CD4-positive, alpha-beta T cell (primary cell): ENCODE data around the gene SPATS2L. TPM values are rescaled to one million over a fixed set of nuclear protein-coding genes. Genes with fewer than 3 reads are reported as not detected.

ENCODE experiments used
- ATAC-seq: fragments of 200-7000 bp; cut with Tn5 transposase; one replicate; pipeline ENCODE4 v1.10.0; 2022; ENCODE audit warnings: mild to moderate bottlenecking; ENCODE audit not compliant: poor library complexity
- CTCF ChIA-PET: fragments of 350-600 bp; sonication (Branson Sonifier 250); formaldehyde crosslinking; loops from one replicate; lab custom pipeline; 2021; ENCODE audit warnings: antibody characterized with exemption, inconsistent platforms; lab: Charles Lee
- POLR2A ChIA-PET: fragments of 350-600 bp; sonication (Branson Sonifier 250); formaldehyde crosslinking; loops from one replicate; lab custom pipeline; 2021; ENCODE audit warnings: antibody characterized with exemption, inconsistent platforms; lab: Charles Lee
- DNase-seq, 14 experiments: peaks; one replicate each; pipeline ENCODE4 v3.0.0-alpha.2; 2013 to 2020; ENCODE audit warnings: mixed read lengths in 2 of 14
- H3K27ac ChIP-seq, 2 donors: one replicate each; pipeline versions ENCODE4 v1.5.1 to v1.7.0; 2013; ENCODE audit warnings: low read length in 2 of 2, low read depth in 1 of 2, mild to moderate bottlenecking in 1 of 2
- H3K27me3 ChIP-seq, 2 experiments: 1 replicate in 1 of 2; 2 replicates in 1 of 2; pipeline versions ENCODE4 v1.6.1 to v1.7.0; 2013; ENCODE audit warnings: low read length in 2 of 2, control low read depth in 1 of 2, mild to moderate bottlenecking in 1 of 2, moderate library complexity in 1 of 2; ENCODE audit not compliant: insufficient read depth in 2 of 2, control insufficient read depth in 1 of 2
- H3K36me3 ChIP-seq: one replicate; pipeline ENCODE4 v1.6.1; 2013; ENCODE audit warnings: low read length, control low read depth; ENCODE audit not compliant: insufficient read depth
- H3K4me1 ChIP-seq: one replicate; pipeline ENCODE4 v1.6.1; 2013; ENCODE audit warnings: low read length, control low read depth; ENCODE audit not compliant: insufficient read depth
- H3K4me3 ChIP-seq: one replicate; pipeline ENCODE4 v1.5.1; 2013; ENCODE audit warnings: mild to moderate bottlenecking, low read length, moderate library complexity
- H3K9me3 ChIP-seq, 2 experiments: 1 replicate in 1 of 2; 2 replicates in 1 of 2; pipeline versions ENCODE4 v1.6.1 to v1.7.0; 2013; ENCODE audit warnings: low read length in 2 of 2, mild to moderate bottlenecking in 2 of 2, control low read depth in 1 of 2, moderate library complexity in 1 of 2; ENCODE audit not compliant: control insufficient read depth in 1 of 2, insufficient read depth in 1 of 2
- H3K27ac Mint-ChIP-seq: one replicate; pipeline ENCODE4 v1.8.0; 2020; ENCODE audit warnings: mixed read lengths
- H3K27me3 Mint-ChIP-seq: one replicate; pipeline ENCODE4 v1.8.0; 2021; ENCODE audit warnings: mixed read lengths
- H3K36me3 Mint-ChIP-seq: one replicate; pipeline ENCODE4 v1.8.0; 2021; ENCODE audit warnings: low read depth, mixed read lengths
- H3K4me1 Mint-ChIP-seq: one replicate; pipeline ENCODE4 v1.8.0; 2021; ENCODE audit warnings: low read depth, mixed read lengths
- H3K4me3 Mint-ChIP-seq: one replicate; pipeline ENCODE4 v1.8.0; 2020; ENCODE audit warnings: mild to moderate bottlenecking, mixed read lengths
- H3K9me3 Mint-ChIP-seq: one replicate; pipeline ENCODE4 v1.8.0; 2020; ENCODE audit warnings: mixed read lengths
- intact Hi-C, 2 experiments: fragments of 100-400 bp; cut with DNase I in 1 of 2; cut with micrococcal nuclease in 1 of 2; formaldehyde crosslinking; loops; one replicate each; pipeline versions ENCODE4 v1.15.1 to v1.9.0; 2023 to 2025; cut with DNase I, micrococcal nuclease
- total RNA-seq, 174 experiments: library from RNA in 2 of 174; stranded (reverse) in 2 of 174; gene quantifications; one replicate each; pipeline ENCODE4 v1.2.3 and lab custom pipeline; 2021 to 2026
- TF ChIP-seq, protein P1 (sequence below): fragments of 200-600 bp; IDR thresholded peaks from one replicate; pipeline ENCODE4 v1.8.0; 2022; ENCODE audit warnings: antibody characterized with exemption, mild to moderate bottlenecking

The SPATS2L gene
- total RNA-seq, 2 experiments from 2014 or later, result 4.0 to 4.4 TPM

DNA sequence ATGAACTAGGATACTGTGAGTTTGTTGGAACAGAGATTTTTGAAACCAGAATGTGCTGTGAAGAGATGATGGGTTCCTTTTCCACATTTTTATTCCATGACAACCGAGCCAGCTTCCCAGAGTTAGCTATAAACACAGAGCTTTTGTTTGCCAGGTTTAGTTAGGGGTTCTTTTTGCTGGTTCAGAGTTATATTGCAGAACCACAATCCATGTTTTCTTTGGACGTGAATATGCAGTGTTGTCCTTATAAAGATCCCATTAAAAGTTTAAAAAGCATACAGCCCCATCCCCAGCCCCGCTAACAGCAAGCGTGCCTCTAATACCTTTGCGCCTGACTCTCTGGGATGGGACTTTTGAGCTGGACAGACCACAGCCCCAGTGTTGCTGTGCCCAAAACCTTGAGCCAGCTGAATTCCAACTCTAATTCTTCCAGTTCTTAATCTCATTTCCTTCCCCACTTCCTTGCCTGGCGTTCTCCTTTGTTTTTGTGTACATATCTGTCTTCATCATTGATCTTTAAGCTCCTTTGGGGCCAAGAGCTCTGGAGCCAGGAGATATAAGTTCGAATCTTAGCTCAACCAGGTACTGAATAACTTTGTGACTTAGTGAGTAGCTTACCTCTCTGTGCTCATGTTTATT, 72.3 kb downstream of the SPATS2L start:
- no peaks in the 10 kb centered on the region for H3K27me3 Mint-ChIP-seq
- no peak for ATAC-seq
- Histone ChIP-seq H3K4me3 (no peak overlapping the region), H3K4me1 (peaks cover 35% of the 10 kb centered on the region), H3K9me3 (no peaks in the 10 kb centered on the region), H3K36me3 (no peaks in the 10 kb centered on the region), H3K27ac (no peak overlapping the region), H3K27me3 (no peaks in the 10 kb centered on the region)
- H3K36me3 Mint-ChIP-seq, result no peaks in the 10 kb centered on the region
- no peaks in the 10 kb centered on the region for H3K9me3 Mint-ChIP-seq
- no peak for DNase-seq
- ChIA-PET POLR2A (no interaction called here), CTCF (no interaction called here)
- intact Hi-C loops, result loop anchor here (10.0 kb wide), 3 partner anchors 86 to 426 kb away; no protein-coding TSS in a partner anchor
- H3K4me1 Mint-ChIP-seq, result peaks cover 78% of the 10 kb centered on the region
- H3K27ac Mint-ChIP-seq, result no peak overlapping the region
- H3K4me3 Mint-ChIP-seq, result no peak overlapping the region
- TF ChIP-seq, protein P1, sequence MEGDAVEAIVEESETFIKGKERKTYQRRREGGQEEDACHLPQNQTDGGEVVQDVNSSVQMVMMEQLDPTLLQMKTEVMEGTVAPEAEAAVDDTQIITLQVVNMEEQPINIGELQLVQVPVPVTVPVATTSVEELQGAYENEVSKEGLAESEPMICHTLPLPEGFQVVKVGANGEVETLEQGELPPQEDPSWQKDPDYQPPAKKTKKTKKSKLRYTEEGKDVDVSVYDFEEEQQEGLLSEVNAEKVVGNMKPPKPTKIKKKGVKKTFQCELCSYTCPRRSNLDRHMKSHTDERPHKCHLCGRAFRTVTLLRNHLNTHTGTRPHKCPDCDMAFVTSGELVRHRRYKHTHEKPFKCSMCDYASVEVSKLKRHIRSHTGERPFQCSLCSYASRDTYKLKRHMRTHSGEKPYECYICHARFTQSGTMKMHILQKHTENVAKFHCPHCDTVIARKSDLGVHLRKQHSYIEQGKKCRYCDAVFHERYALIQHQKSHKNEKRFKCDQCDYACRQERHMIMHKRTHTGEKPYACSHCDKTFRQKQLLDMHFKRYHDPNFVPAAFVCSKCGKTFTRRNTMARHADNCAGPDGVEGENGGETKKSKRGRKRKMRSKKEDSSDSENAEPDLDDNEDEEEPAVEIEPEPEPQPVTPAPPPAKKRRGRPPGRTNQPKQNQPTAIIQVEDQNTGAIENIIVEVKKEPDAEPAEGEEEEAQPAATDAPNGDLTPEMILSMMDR, result no peak

DNA sequence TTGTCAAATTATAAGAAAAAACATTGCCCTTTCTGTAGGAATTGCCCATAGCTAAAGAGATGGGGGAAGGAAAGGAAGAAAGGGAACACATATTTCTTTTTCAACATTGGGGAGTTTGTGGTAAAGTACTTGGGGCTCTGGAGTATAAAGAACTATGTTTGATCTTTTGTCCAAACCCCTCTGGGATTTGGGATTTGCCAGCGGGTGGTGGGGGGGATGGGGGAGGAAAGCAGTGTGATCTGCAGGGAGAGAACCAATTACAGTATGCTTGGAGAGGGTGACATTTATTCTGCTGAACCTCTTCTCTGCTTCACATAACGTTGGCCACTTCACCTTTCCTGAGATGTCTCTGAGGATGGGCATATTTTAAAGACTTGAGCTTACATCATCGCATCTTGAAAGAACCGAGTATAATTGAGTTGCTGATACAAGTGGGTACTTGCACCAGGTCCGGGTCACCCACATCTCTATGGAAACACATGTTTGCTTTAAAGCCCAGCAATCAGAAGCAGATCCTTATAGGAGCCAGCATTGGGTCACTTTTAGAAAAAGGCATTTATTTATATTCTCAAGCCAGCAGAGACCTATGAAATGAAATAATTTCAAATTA, 73.1 kb downstream of the SPATS2L start:
- no peak overlapping the region for H3K4me3 Mint-ChIP-seq

GRCh38 chr2:200380091-200380561, 73.6 kb downstream of the SPATS2L start:
- Mint-ChIP-seq H3K36me3 (no peaks in the 10 kb centered on the region), H3K4me3 (no peak overlapping the region), H3K4me1 (peaks cover 67% of the 10 kb centered on the region), H3K27ac (peak overlapping the region; percentile 46), H3K9me3 (no peaks in the 10 kb centered on the region), H3K27me3 (no peaks in the 10 kb centered on the region)
- ChIA-PET CTCF (no interaction called here), POLR2A (interaction anchor here (0.8 to 1.1 kb wide), 2 partner anchors 87 to 88 kb away, joined by 3 read pairs; no protein-coding TSS in a partner anchor)
- Histone ChIP-seq H3K4me3 (no peak overlapping the region), H3K36me3 (no peaks in the 10 kb centered on the region), H3K4me1 (peaks cover 27% of the 10 kb centered on the region), H3K27me3 (no peaks in the 10 kb centered on the region), H3K9me3 (no peaks in the 10 kb centered on the region), H3K27ac (no peak overlapping the region)
- intact Hi-C loops, result no loop called here
- ATAC-seq, result peak; percentile 27
- DNase-seq, result peak in 1 of 14 experiments; percentile 25
- TF ChIP-seq, protein P1, result no peak

More for the DNA sequence above, 73.1 kb downstream of the SPATS2L start:
- no peak overlapping the region for H3K27ac ChIP-seq
- Mint-ChIP-seq H3K4me1 (peaks cover 72% of the 10 kb centered on the region), H3K9me3 (no peaks in the 10 kb centered on the region), H3K27ac (peak overlapping the region; percentile 46), H3K36me3 (no peaks in the 10 kb centered on the region), H3K27me3 (no peaks in the 10 kb centered on the region)
- ChIA-PET CTCF (no interaction called here), POLR2A (interaction anchor here (0.8 to 1.1 kb wide), 2 partner anchors 87 to 88 kb away, joined by 3 read pairs; no protein-coding TSS in a partner anchor)
- no peak overlapping the region for H3K4me3 ChIP-seq
- TF ChIP-seq, protein P1, result no peak
- H3K9me3 ChIP-seq, result no peaks in the 10 kb centered on the region
- no peak for ATAC-seq
- intact Hi-C loops, result loop anchor here (10.0 kb wide), 3 partner anchors 85 to 425 kb away; no protein-coding TSS in a partner anchor
- H3K4me1 ChIP-seq, result peaks cover 31% of the 10 kb centered on the region
- DNase-seq, result no peak
- H3K36me3 ChIP-seq, result no peaks in the 10 kb centered on the region
- no peaks in the 10 kb centered on the region for H3K27me3 ChIP-seq
